HEK293 (cell line): ENCODE data around the gene RAB3IP.

ENCODE experiments used
- CTCF ChIA-PET: fragments of 350-600 bp; formaldehyde crosslinking; extraction: SDS; loops from one replicate; lab custom pipeline; 2021; ENCODE audit warnings: antibody characterized with exemption; lab: Yijun Ruan, JAX
- POLR2A ChIA-PET: fragments of 300-600 bp; formaldehyde crosslinking; extraction: SDS; loops from one replicate; lab custom pipeline; 2020; ENCODE audit warnings: antibody characterized with exemption, inconsistent platforms; lab: Yijun Ruan, JAX
- H3K27ac ChIP-seq: fragments of 200-500 bp; sonication (Bioruptor generic); 2 replicates; pipeline ENCODE4 v1.5.1; 2014; ENCODE audit warnings: low read depth, low read length, control low read depth, inconsistent platforms; ENCODE audit errors: extremely low read depth
- H3K36me3 ChIP-seq, 2 experiments: fragments of 200-500 bp in 1 of 2; sonication (Bioruptor generic) in 1 of 2; 1 replicate in 1 of 2; 2 replicates in 1 of 2; pipeline ENCODE4 v1.5.1; 2014 to 2017; ENCODE audit warnings: inconsistent platforms in 2 of 2, low read length in 2 of 2; ENCODE audit not compliant: control insufficient read depth in 2 of 2, insufficient read depth in 1 of 2
- H3K4me1 ChIP-seq: fragments of 200-500 bp; sonication (Bioruptor generic); 2 replicates; pipeline ENCODE4 v1.5.1; 2014; ENCODE audit warnings: mild to moderate bottlenecking, low read length, inconsistent platforms; ENCODE audit not compliant: control insufficient read depth, insufficient read depth
- H3K4me3 ChIP-seq: 2 replicates; pipeline ENCODE4 v1.5.1; 2011; ENCODE audit warnings: low read depth, mild to moderate bottlenecking, control low read depth, low read length, moderate library complexity
- H3K9me3 ChIP-seq: fragments of 200-500 bp; sonication (Bioruptor generic); 2 replicates; pipeline ENCODE4 v1.5.1; 2014; ENCODE audit warnings: low read depth, low read length, inconsistent platforms; ENCODE audit not compliant: control insufficient read depth, insufficient read depth
- FEZF1 ChIP-seq: fragments of 450-650 bp; formaldehyde crosslinking; IDR thresholded peaks from 2 replicates; pipeline ENCODE4 v1.5.1; 2016; ENCODE audit warnings: missing biosample characterization, missing genetic modification characterization
- GFI1B ChIP-seq: fragments of 450-650 bp; formaldehyde crosslinking; IDR thresholded peaks from 2 replicates; pipeline ENCODE4 v1.5.1; 2016; ENCODE audit warnings: missing biosample characterization, missing genetic modification characterization
- GLI2 ChIP-seq: fragments of 450-650 bp; formaldehyde crosslinking; IDR thresholded peaks from 2 replicates; pipeline ENCODE4; 2017; ENCODE audit warnings: missing biosample characterization, missing genetic modification characterization, low read depth, borderline replicate concordance
- INSM2 ChIP-seq: fragments of 450-650 bp; formaldehyde crosslinking; IDR thresholded peaks from 2 replicates; pipeline ENCODE4 v1.5.1; 2016; ENCODE audit warnings: missing biosample characterization, missing genetic modification characterization
- KLF8 ChIP-seq: fragments of 450-650 bp; formaldehyde crosslinking; IDR thresholded peaks from 2 replicates; pipeline ENCODE4 v1.5.1; 2016; ENCODE audit warnings: missing biosample characterization, missing genetic modification characterization
- PRDM6 ChIP-seq: fragments of 450-650 bp; formaldehyde crosslinking; IDR thresholded peaks from 2 replicates; pipeline ENCODE4 v1.5.1; 2017; ENCODE audit warnings: missing biosample characterization, missing genetic modification characterization
- RBAK ChIP-seq: fragments of 450-650 bp; formaldehyde crosslinking; IDR thresholded peaks from 2 replicates; pipeline ENCODE4 v1.5.1; 2016; ENCODE audit warnings: missing biosample characterization, missing genetic modification characterization
- WT1 ChIP-seq: fragments of 450-650 bp; formaldehyde crosslinking; IDR thresholded peaks from 2 replicates; pipeline ENCODE4 v1.5.1; 2016; ENCODE audit warnings: missing biosample characterization, missing genetic modification characterization
- ZBTB44 ChIP-seq: fragments of 450-650 bp; IDR thresholded peaks from 2 replicates; pipeline ENCODE4 v1.5.1; 2018; ENCODE audit warnings: missing biosample characterization, mild to moderate bottlenecking, missing genetic modification characterization
- ZBTB7A ChIP-seq: fragments of 450-650 bp; formaldehyde crosslinking; IDR thresholded peaks from 2 replicates; pipeline ENCODE4 v1.5.1; 2016; ENCODE audit warnings: low read depth, missing biosample characterization, missing genetic modification characterization
- ZNF132 ChIP-seq: fragments of 450-650 bp; formaldehyde crosslinking; IDR thresholded peaks from 2 replicates; pipeline ENCODE4 v1.5.1; 2017; ENCODE audit warnings: missing biosample characterization, missing genetic modification characterization, borderline replicate concordance
- ZNF174 ChIP-seq: fragments of 450-650 bp; formaldehyde crosslinking; IDR thresholded peaks from 2 replicates; pipeline ENCODE4 v1.5.0; 2017; ENCODE audit warnings: missing biosample characterization, mild to moderate bottlenecking, missing genetic modification characterization
- ZNF26 ChIP-seq: fragments of 450-650 bp; formaldehyde crosslinking; IDR thresholded peaks from 2 replicates; pipeline ENCODE4 v1.5.1; 2016; ENCODE audit warnings: missing biosample characterization, missing genetic modification characterization
- ZNF341 ChIP-seq: fragments of 450-650 bp; formaldehyde crosslinking; IDR thresholded peaks from 2 replicates; pipeline ENCODE4; 2016; ENCODE audit warnings: low read depth, missing biosample characterization, missing genetic modification characterization
- ZNF585B ChIP-seq: fragments of 450-650 bp; formaldehyde crosslinking; IDR thresholded peaks from 2 replicates; pipeline ENCODE4 v1.5.1; 2016; ENCODE audit warnings: missing biosample characterization, missing genetic modification characterization
- ZNF621 ChIP-seq: fragments of 450-650 bp; formaldehyde crosslinking; IDR thresholded peaks from 2 replicates; pipeline ENCODE4 v1.5.1; 2017; ENCODE audit warnings: missing biosample characterization, missing genetic modification characterization
- ZNF629 ChIP-seq: fragments of 450-650 bp; formaldehyde crosslinking; IDR thresholded peaks from 2 replicates; pipeline ENCODE4 v1.5.1; 2017; ENCODE audit warnings: missing biosample characterization, missing genetic modification characterization
- ZNF692 ChIP-seq: fragments of 450-650 bp; formaldehyde crosslinking; IDR thresholded peaks from 2 replicates; pipeline ENCODE4 v1.5.1; 2016; ENCODE audit warnings: missing biosample characterization, missing genetic modification characterization
- ZNF701 ChIP-seq: fragments of 450-650 bp; formaldehyde crosslinking; IDR thresholded peaks from 2 replicates; pipeline ENCODE4 v1.5.1; 2016; ENCODE audit warnings: missing biosample characterization, missing genetic modification characterization
- ZNF747 ChIP-seq: fragments of 450-650 bp; formaldehyde crosslinking; IDR thresholded peaks from 2 replicates; pipeline ENCODE4 v1.5.1; 2016; ENCODE audit warnings: missing biosample characterization, missing genetic modification characterization
- ZNF777 ChIP-seq: fragments of 450-650 bp; formaldehyde crosslinking; IDR thresholded peaks from 2 replicates; pipeline ENCODE4 v1.5.1; 2017; ENCODE audit warnings: missing biosample characterization, missing genetic modification characterization, borderline replicate concordance
- ZNF785 ChIP-seq: fragments of 450-650 bp; formaldehyde crosslinking; IDR thresholded peaks from 2 replicates; pipeline ENCODE4 v1.5.1; 2016; ENCODE audit warnings: missing biosample characterization, missing genetic modification characterization
- ZNF792 ChIP-seq: fragments of 450-650 bp; formaldehyde crosslinking; IDR thresholded peaks from 2 replicates; pipeline ENCODE4 v1.5.1; 2016; ENCODE audit warnings: missing biosample characterization, missing genetic modification characterization
- ZXDB ChIP-seq: fragments of 450-650 bp; formaldehyde crosslinking; IDR thresholded peaks from 2 replicates; pipeline ENCODE4 v1.5.1; 2016; ENCODE audit warnings: missing biosample characterization, missing genetic modification characterization

Gene RAB3IP

GRCh38 chr12:69837657-69838415 is 99.2 kb downstream of the RAB3IP start:
- POLR2A ChIA-PET: interaction anchor here (0.6 kb wide), 1 partner anchor 23 kb away, joined by 3 read pairs; no protein-coding TSS in a partner anchor
- TF ChIP-seq ZNF585B: no peak
- TF ChIP-seq ZNF701 (tag by site-specific recombination): no peak
- no peak for TF ChIP-seq ZNF792
- no peak for TF ChIP-seq INSM2 (tag by site-specific recombination)
- TF ChIP-seq ZNF629 (tag by site-specific recombination): no peak
- TF ChIP-seq ZNF777 (tag by site-specific recombination): no peak
- no peak for TF ChIP-seq ZBTB7A (tag by site-specific recombination)
- TF ChIP-seq ZNF132 (tag by site-specific recombination): no peak
- no peak for TF ChIP-seq KLF8 (tag by site-specific recombination)
- TF ChIP-seq GLI2 (tag by site-specific recombination): no peak
- no peak for TF ChIP-seq ZNF785 (tag by site-specific recombination)
- no peak for TF ChIP-seq ZXDB (tag by site-specific recombination)
- TF ChIP-seq ZNF692 (tag by site-specific recombination): no peak
- TF ChIP-seq ZNF747: no peak
- TF ChIP-seq GFI1B: no peak
- no peak for TF ChIP-seq ZNF341
- no peak overlapping the region for H3K4me3 ChIP-seq
- H3K36me3 ChIP-seq: no peaks in the 10 kb centered on the region
- no peak overlapping the region for H3K27ac ChIP-seq
- CTCF ChIA-PET: interaction anchor here (0.7 to 1.0 kb wide), 2 partner anchors 18 to 19 kb away, joined by 4 to 6 read pairs; no protein-coding TSS in a partner anchor
- H3K4me1 ChIP-seq: no peaks in the 10 kb centered on the region
- no peaks in the 10 kb centered on the region for H3K9me3 ChIP-seq

GRCh38 chr12:69840727-69841126 is 102.1 kb downstream of the RAB3IP start:
- Histone ChIP-seq H3K4me3 (no peak overlapping the region), H3K4me1 (no peaks in the 10 kb centered on the region), H3K9me3 (no peaks in the 10 kb centered on the region), H3K27ac (no peak overlapping the region), H3K36me3 (no peaks in the 10 kb centered on the region)
- CTCF ChIA-PET: interaction anchor here (0.6 kb wide), 1 partner anchor 60 kb away, joined by 3 read pairs; no protein-coding TSS in a partner anchor
- TF ChIP-seq ZNF26 (tag by site-specific recombination) (no peak), ZNF174 (no peak), PRDM6 (tag by site-specific recombination) (no peak), ZNF585B (no peak), FEZF1 (tag by site-specific recombination) (no peak), ZBTB44 (no peak), ZNF621 (tag by site-specific recombination) (no peak), RBAK (tag by site-specific recombination) (no peak), WT1 (tag by site-specific recombination) (no peak)
- POLR2A ChIA-PET: no interaction called here
